Esophagus squamous epithelium (tissue), 4 donors: ENCODE measurements around the gene ZNF80.
"Not testable (repeated sequence)": the region's sequence is repeated elsewhere in the genome, so short reads cannot be mapped to it uniquely, and the experiment has no call there.

Experiments
- CTCF ChIP-seq, 6 experiments: fragments of 450-650 bp in 4 of 6; fragments of 200-600 bp in 2 of 6; sonication (generic) in 2 of 6; IDR thresholded peaks; one replicate each; pipeline ENCODE4 v1.5.1; 2016 to 2019; ENCODE audit warnings: antibody characterized with exemption in 6 of 6, mild to moderate bottlenecking in 4 of 6, moderate library complexity in 4 of 6
- POLR2A ChIP-seq, 4 donors: fragments of 450-650 bp; IDR thresholded peaks; one replicate each; pipeline ENCODE4 v1.6.1; 2017; ENCODE audit warnings: antibody characterized with exemption in 4 of 4, mild to moderate bottlenecking in 4 of 4, moderate library complexity in 3 of 4

- TF ChIP-seq CTCF, POLR2A (IDR thresholded peaks at IDR 0.05): not testable (repeated sequence)
Measured at GRCh38 chr3:114237478-114237877, at the start of gene ZNF80.
